A673 (cell line): ENCODE measurements around the gene MGLL. TPM values are rescaled to one million over a fixed set of nuclear protein-coding genes. Genes with fewer than 3 reads are reported as not detected.

ENCODE experiments used
- BruUV-seq: library from RNA; stranded (reverse); fragments of 400-500 nt; replicated peaks from 2 replicates; lab custom pipeline; 2021; lab: Mats Ljungman, UMichigan
- CTCF ChIA-PET: fragments of 300-600 bp; sonication (Branson Sonifier 250); formaldehyde crosslinking; loops from one replicate; lab custom pipeline; 2022; ENCODE audit warnings: antibody characterized with exemption; lab: Charles Lee
- POLR2A ChIA-PET: fragments of 300-600 bp; sonication (Branson Sonifier 250); formaldehyde crosslinking; loops from one replicate; lab custom pipeline; 2022; ENCODE audit warnings: antibody characterized with exemption; ENCODE audit not compliant: low non-redundant PET; lab: Charles Lee
- DNase-seq: peaks from one replicate; pipeline ENCODE4 v3.0.0-alpha.2; 2015; ENCODE audit warnings: low spot score
- H3K27ac ChIP-seq: fragments of 200-600 bp; sonication (generic); 2 replicates; pipeline ENCODE4 v1.5.1; 2016; ENCODE audit warnings: mixed run types, low read depth, mild to moderate bottlenecking, mixed read lengths, antibody characterized with exemption, low read length; ENCODE audit not compliant: poor library complexity, severe bottlenecking
- H3K27me3 ChIP-seq: fragments of 200-600 bp; sonication (generic); replicated peaks from 2 replicates; pipeline ENCODE4 v1.6.1; 2017; ENCODE audit warnings: mixed run types, low read depth, mild to moderate bottlenecking, mixed read lengths, antibody characterized with exemption, low read length; ENCODE audit not compliant: insufficient read depth, poor library complexity
- H3K36me3 ChIP-seq: fragments of 200-600 bp; sonication (generic); 2 replicates; pipeline ENCODE4 v1.6.1; 2016; ENCODE audit warnings: mixed run types, mild to moderate bottlenecking, mixed read lengths, antibody characterized with exemption, low read length; ENCODE audit not compliant: insufficient read depth, poor library complexity, severe bottlenecking
- H3K4me1 ChIP-seq: fragments of 200-600 bp; sonication (generic); 2 replicates; pipeline ENCODE4 v1.6.1; 2017; ENCODE audit warnings: mixed run types, mild to moderate bottlenecking, mixed read lengths, antibody characterized with exemption, low read length; ENCODE audit not compliant: insufficient read depth, poor library complexity, severe bottlenecking
- H3K4me3 ChIP-seq: fragments of 200-600 bp; sonication (generic); 2 replicates; pipeline ENCODE4 v1.5.1; 2016; ENCODE audit warnings: low read depth, mixed run types, mild to moderate bottlenecking, mixed read lengths, low read length; ENCODE audit not compliant: poor library complexity, severe bottlenecking
- H3K9me3 ChIP-seq: fragments of 200-600 bp; sonication (generic); 2 replicates; pipeline ENCODE4 v1.6.1; 2016; ENCODE audit warnings: mixed run types, low read depth, mild to moderate bottlenecking, mixed read lengths, antibody characterized with exemption, low read length; ENCODE audit not compliant: poor library complexity, severe bottlenecking
- CTCF ChIP-seq: fragments of 300-800, 200-600 bp; sonication (generic); conservative IDR thresholded peaks from 2 replicates; pipeline ENCODE4 v1.5.1; 2017; ENCODE audit warnings: low read depth, mild to moderate bottlenecking, antibody characterized with exemption, low read length, moderate library complexity, mixed read lengths
- EZH2 ChIP-seq: fragments of 200-600 bp; sonication (generic); IDR thresholded peaks from 2 replicates; pipeline ENCODE4 v1.6.1; 2017; ENCODE audit warnings: borderline replicate concordance, low read depth, mild to moderate bottlenecking, mixed read lengths, antibody characterized with exemption, low read length; ENCODE audit not compliant: poor library complexity, severe bottlenecking
- intact Hi-C: fragments of 100-400 bp; cut with micrococcal nuclease; formaldehyde crosslinking; loops from one replicate; pipeline ENCODE4 v1.10.0; 2022; ENCODE audit not compliant: unreplicated experiment
- total RNA-seq: library from RNA; stranded (reverse); gene quantifications from 2 replicates; pipeline ENCODE4 v1.2.3, GENCODE V29; 2021

MGLL gene
- total RNA-seq, 1 experiment from 2014 or later = 0.39 TPM

- no TSS peak for BruUV-seq
- no peak for TF ChIP-seq EZH2
- no peak for TF ChIP-seq CTCF
- no peak overlapping the region for H3K4me3 ChIP-seq
- ChIA-PET POLR2A (no interaction called here), CTCF (no interaction called here)
- no peak for DNase-seq
- H3K9me3 ChIP-seq = no peaks in the 10 kb centered on the region
- H3K4me1 ChIP-seq = no peaks in the 10 kb centered on the region
- H3K27ac ChIP-seq = no peak overlapping the region
- no peaks in the 10 kb centered on the region for H3K27me3 ChIP-seq
- intact Hi-C loops = no loop called here
- no peaks in the 10 kb centered on the region for H3K36me3 ChIP-seq
Measured at GRCh38 chr3:127687228-127687737, 135.0 kb downstream of the MGLL start.

- Histone ChIP-seq H3K4me3 (no peak overlapping the region), H3K4me1 (no peaks in the 10 kb centered on the region), H3K27ac (no peak overlapping the region), H3K9me3 (no peaks in the 10 kb centered on the region), H3K27me3 (no peaks in the 10 kb centered on the region), H3K36me3 (no peaks in the 10 kb centered on the region)
- TF ChIP-seq CTCF = no peak
- no peak for TF ChIP-seq EZH2
- no TSS peak for BruUV-seq
- POLR2A ChIA-PET = no interaction called here
- no peak for DNase-seq
- CTCF ChIA-PET = no interaction called here
- intact Hi-C loops = no loop called here
Measured at GRCh38 chr3:127686512-127686894, 135.8 kb downstream of the MGLL start.

GRCh38 chr3:127685708-127686511 lies 136.4 kb downstream of the MGLL start:
- H3K4me1 ChIP-seq = no peaks in the 10 kb centered on the region
- H3K27ac ChIP-seq = no peak overlapping the region
- H3K4me3 ChIP-seq = no peak overlapping the region
- H3K36me3 ChIP-seq = no peaks in the 10 kb centered on the region
- no peaks in the 10 kb centered on the region for H3K27me3 ChIP-seq
- peak; percentile 26 for DNase-seq
- BruUV-seq = no TSS peak
- TF ChIP-seq EZH2 (no peak), CTCF (no peak)
- CTCF ChIA-PET = no interaction called here
- POLR2A ChIA-PET = no interaction called here
- no peaks in the 10 kb centered on the region for H3K9me3 ChIP-seq
- intact Hi-C loops = no loop called here
